GM20000 (cell line): Measurements from ENCODE around the gene PCDH8.

Experiments used
- DNase-seq: peaks from one replicate; pipeline ENCODE4 v3.0.0; 2012; ENCODE audit warnings: low spot score
- CTCF ChIP-seq: IDR thresholded peaks from 2 replicates; pipeline ENCODE4 v1.5.1; 2012; ENCODE audit warnings: mild to moderate bottlenecking, control low read depth; ENCODE audit errors: extremely low read depth, missing control alignments

The PCDH8 gene

GRCh38 chr13:52810526-52810925 lies 37.9 kb downstream of the PCDH8 start:
- DNase-seq: no peak
- TF ChIP-seq CTCF: no peak

- DNase-seq: no peak
- no peak for TF ChIP-seq CTCF
These were observed 38.4 kb downstream of the PCDH8 start for GRCh38 chr13:52810011-52810410.

GRCh38 chr13:52809310-52809769 lies 39.1 kb downstream of the PCDH8 start:
- peak; percentile 57 for TF ChIP-seq CTCF
- DNase-seq: peak; percentile 85

- no peak for TF ChIP-seq CTCF
- no peak for DNase-seq
These were observed 39.6 kb downstream of the PCDH8 start for GRCh38 chr13:52808842-52809219.

- no peak for TF ChIP-seq CTCF
- no peak for DNase-seq
These were observed 42.4 kb downstream of the PCDH8 start for GRCh38 chr13:52806029-52806428.

GRCh38 chr13:52804202-52804641 lies 44.2 kb downstream of the PCDH8 start:
- no peak for TF ChIP-seq CTCF
- DNase-seq: no peak

- DNase-seq: no peak
- no peak for TF ChIP-seq CTCF
These were observed 47.6 kb downstream of the PCDH8 start for GRCh38 chr13:52800856-52801255.
